NCI-H524 treated with DMSO at 0.1 percent for 48 hours (cell line): ENCODE data around the gene CXXC1.
"Not testable (repeated sequence)": the region's sequence is repeated elsewhere in the genome, so short reads cannot be mapped to it uniquely, and the experiment has no call there.

Experiments used
- DNase-seq: peaks from one replicate; lab custom pipeline; 2025; lab: John Stamatoyannopoulos, UW

The CXXC1 gene

GRCh38 chr18:50287441-50288347 is at the start of gene CXXC1:
TSS of gene CXXC1 (minus strand) at chr18:50287692. CDS start at chr18:50287589, 103 bp downstream.
- peak; percentile 95 for DNase-seq

GRCh38 chr18:50334546-50335152 is 47.2 kb upstream of the CXXC1 start:
- DNase-seq, result no peak

GRCh38 chr18:50331691-50332090 is 44.2 kb upstream of the CXXC1 start:
- DNase-seq, result no peak

GRCh38 chr18:50330176-50330575 is 42.7 kb upstream of the CXXC1 start:
- DNase-seq, result no peak

- DNase-seq, result no peak
These were observed 40.5 kb upstream of the CXXC1 start for GRCh38 chr18:50327983-50328382.

GRCh38 chr18:50320719-50321118 is 33.2 kb upstream of the CXXC1 start:
- no peak for DNase-seq

- no peak for DNase-seq
These were observed 27.8 kb upstream of the CXXC1 start for GRCh38 chr18:50315100-50315871.

- DNase-seq, result no peak
These were observed 26.5 kb upstream of the CXXC1 start for GRCh38 chr18:50313873-50314460.

- no peak for DNase-seq
These were observed 25.6 kb upstream of the CXXC1 start for GRCh38 chr18:50313031-50313607.

GRCh38 chr18:50312296-50313030 is 25.0 kb upstream of the CXXC1 start:
- no peak for DNase-seq

- DNase-seq, result no peak
These were observed 24.2 kb upstream of the CXXC1 start for GRCh38 chr18:50311650-50312049.

- no peak for DNase-seq
These were observed 22.6 kb upstream of the CXXC1 start for GRCh38 chr18:50310080-50310479.

GRCh38 chr18:50308851-50309250 is 21.4 kb upstream of the CXXC1 start:
- not testable (repeated sequence) for DNase-seq

- DNase-seq, result peak; percentile 14
These were observed 20.4 kb upstream of the CXXC1 start for GRCh38 chr18:50307738-50308470.

GRCh38 chr18:50307400-50307737 is 19.9 kb upstream of the CXXC1 start:
- no peak for DNase-seq

- no peak for DNase-seq
These were observed 19.5 kb upstream of the CXXC1 start for GRCh38 chr18:50306944-50307343.

- DNase-seq, result no peak
These were observed 13.6 kb upstream of the CXXC1 start for GRCh38 chr18:50301074-50301473.

- DNase-seq, result no peak
These were observed 12.3 kb upstream of the CXXC1 start for GRCh38 chr18:50299626-50300388.

GRCh38 chr18:50298443-50299284 is 11.2 kb upstream of the CXXC1 start:
- DNase-seq, result no peak
